HG02588 (cell line): ENCODE results near the gene C19orf85.
A peak's percentile ranks its signal among the peaks of the same experiment; 100 is the strongest.
"Not testable (repeated sequence)": the region's sequence is repeated elsewhere in the genome, so short reads cannot be mapped to it uniquely, and the experiment has no call there.

ENCODE experiments used
- ATAC-seq: cut with Tn5 transposase; IDR thresholded peaks from one replicate; pipeline ENCODE4 v1.9.1; 2021; ENCODE audit warnings: mild to moderate bottlenecking, moderate library complexity; ENCODE audit not compliant: unreplicated experiment

C19orf85 gene

DNA sequence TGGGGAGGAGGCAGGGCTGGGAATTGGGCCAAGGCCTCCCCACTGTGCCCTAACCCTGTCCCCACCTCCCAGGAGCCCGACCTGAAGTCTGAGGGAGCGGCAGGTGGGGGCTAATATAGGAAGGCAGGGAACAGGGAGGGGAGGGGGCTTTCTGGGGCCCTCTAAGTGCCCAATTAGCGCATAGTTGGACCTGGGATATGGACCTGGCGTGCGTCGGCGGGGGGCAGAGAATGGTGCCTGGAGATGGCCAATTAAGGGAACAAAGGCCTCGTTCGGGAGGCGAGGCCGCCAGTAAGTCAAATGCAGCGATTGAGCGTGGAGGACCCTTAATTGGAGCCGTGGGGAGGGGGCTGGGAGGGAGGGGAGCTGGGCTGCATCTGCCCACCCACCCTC, at the start of gene C19orf85:
TSS of gene C19orf85 (minus strand) at position 90 of the 393 bp plus-strand sequence. CDS start 197 bp downstream, outside the sequence.
- no peak for ATAC-seq

DNA sequence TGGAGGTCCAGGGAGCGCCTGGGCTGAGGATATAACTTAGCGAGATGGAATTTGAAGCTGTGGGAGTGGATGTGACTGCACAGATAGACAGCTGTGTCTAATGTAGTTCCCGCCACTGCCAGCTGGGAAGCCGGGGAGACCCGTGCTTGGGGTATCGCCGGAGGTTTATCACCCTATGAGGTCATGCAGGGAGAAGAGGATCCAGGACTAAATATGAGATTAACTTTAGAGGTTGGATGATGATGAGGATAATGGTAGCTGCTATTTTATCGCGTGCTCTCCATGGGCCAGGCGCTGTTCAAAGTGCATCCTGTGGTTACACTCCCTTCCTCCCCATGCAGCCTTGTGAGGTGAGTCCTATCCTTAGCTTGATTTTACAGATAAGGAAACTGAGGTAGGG, 43.6 kb upstream of the C19orf85 start:
- ATAC-seq, result no peak

DNA sequence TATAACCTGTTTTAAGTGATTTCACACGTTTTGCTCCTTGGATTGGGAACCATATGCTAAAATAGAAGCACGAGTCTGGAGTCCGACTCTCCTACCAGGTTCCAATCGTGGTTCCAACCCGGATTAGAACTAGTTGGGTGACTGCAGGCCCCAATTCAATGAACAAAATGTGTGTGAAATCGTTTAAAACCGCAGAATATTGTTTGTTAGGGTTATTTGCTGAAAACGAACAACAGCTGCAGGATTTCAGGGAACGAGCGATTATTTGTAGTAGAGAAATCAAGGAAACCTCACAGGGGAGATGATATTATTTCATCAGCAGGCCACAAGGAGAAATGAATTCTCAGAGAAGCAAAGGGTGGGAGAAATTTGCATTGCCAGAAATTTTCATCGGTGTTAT, 40.4 kb upstream of the C19orf85 start:
- ATAC-seq, result no peak

DNA sequence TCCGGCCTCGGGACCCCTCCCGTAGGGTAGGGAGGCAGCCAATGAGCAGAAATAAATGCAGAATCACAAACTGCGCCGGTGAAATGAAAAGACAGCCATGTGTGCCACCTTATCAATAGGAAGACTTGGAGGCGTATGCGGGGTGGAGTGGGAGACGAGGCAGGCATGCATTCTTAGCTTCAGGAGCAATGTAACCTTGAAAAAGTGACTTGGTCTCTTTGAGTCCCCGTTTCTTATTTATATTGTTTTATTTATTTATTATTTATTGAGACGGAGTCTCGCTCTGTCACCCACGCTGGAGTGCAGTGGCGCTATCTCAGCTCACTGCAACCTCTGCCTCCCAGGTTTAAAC, 39.7 kb upstream of the C19orf85 start:
- ATAC-seq, result no peak

DNA sequence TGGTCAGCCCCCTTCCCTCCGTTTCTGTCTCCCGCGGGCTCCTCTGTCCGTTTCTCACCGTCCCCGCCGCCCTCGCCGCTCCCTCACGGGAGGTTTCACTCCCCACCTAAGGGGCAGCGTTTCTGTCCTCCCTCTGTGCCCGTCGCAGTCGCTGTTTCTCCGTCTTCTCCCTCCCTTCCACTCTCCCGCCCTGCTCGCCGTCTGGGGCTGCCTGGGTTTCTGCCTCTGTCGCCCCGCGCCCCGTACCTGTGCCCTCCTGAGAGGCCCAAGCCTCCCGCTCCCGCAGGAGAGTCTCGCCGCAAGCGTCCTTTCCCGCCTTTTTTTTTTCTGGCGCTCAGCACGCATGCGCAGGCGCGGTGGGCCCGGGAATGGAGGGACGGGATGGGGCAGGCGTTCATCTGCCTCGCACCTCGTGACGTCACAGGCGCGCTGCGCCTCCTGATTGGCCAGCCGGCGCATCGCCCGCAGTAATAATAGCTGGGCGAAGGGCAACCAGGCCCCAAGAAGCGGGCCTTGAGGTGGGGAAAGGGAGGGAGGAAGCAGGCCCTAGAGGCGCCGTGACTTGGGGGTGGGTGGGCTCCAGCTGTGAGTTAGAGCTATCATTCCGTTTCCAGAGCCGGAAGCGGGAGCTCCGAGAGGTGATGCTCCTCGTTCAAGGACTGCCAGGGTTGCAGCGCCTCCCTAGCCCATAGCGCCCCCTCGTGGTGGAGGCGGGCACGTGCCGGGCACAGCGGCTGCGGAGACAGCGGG, 39.1 kb upstream of the C19orf85 start:
- ATAC-seq, result peak; percentile 87

DNA sequence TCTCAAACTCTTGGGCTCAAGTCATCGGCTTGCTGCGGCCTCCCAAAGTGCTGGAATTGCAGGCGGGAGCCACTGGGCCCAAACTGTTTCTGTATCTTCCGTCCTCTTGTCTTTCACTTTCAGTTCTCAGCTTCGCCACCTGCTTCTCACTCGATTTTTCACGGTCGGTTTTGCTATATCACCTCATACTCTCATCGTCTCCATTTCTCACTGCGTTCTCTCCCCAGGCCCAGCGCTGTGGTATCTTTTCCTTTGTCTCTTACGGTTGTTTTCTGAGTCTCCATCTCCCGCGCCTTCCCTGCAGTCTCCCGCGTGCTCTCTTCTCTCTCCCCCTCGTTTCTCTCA, 38.6 kb upstream of the C19orf85 start:
- ATAC-seq, result no peak

DNA sequence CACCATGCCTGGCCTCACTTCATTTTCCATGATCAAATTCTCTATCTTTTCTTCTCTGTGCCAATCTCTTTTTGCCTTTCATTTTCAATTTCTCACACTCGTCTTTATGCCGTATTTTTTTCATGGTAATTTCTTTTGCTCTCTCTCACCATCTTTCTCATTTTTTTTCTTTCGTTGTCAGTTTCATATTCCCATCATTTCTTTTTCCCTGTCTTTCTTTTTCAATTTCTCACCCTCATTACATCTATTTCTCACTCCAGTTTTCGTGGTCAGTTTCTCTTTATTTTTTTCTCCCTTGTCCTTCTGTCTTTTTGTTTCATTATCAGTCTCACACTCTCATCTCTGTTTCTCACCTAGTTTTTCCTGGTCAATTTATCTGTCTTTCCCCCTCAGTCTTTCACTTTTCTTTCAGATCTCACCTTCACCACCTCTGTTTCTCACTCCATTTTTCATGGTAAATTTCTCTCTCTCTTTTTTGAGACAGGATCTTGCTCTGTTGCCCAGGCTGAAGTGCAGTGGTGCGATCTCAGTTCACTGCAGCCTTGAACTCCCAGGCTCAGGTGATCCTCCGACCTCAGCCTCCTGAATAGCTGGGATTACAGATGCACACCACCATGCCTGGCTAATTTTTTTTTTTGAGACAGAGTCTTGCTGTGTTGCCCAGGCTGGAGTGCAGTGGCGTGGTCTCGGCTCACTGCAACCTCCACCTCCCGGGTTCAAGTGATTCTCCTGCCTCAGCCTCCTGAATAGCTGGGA, 37.8 kb upstream of the C19orf85 start:
- no peak for ATAC-seq

DNA sequence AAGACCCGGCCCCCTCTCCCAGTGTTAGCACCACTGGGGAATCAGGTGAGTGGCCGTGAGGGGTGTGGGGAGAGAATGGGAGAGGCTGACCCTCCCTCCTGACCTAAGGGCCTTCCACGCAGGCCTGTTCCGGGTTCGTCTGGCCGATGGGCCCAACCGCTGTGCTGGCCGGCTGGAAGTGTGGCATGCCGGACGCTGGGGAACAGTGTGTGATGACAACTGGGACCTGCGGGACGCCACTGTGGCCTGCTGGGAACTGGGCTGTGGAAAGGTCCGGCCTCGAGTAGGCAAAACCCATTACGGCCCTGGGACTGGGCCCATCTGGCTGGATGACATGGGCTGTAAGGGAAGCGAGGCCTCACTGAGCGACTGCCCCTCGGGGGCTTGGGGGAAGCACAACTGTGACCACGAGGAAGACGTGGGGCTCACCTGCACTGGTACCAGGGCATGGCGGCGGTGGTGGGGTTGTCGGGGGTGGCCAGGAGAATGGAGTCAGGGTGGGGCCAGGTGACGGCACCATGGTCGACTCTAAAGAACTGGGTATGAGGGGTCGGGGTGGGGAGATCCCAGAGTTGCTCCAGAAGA, 35.9 kb upstream of the C19orf85 start:
- no peak for ATAC-seq

DNA sequence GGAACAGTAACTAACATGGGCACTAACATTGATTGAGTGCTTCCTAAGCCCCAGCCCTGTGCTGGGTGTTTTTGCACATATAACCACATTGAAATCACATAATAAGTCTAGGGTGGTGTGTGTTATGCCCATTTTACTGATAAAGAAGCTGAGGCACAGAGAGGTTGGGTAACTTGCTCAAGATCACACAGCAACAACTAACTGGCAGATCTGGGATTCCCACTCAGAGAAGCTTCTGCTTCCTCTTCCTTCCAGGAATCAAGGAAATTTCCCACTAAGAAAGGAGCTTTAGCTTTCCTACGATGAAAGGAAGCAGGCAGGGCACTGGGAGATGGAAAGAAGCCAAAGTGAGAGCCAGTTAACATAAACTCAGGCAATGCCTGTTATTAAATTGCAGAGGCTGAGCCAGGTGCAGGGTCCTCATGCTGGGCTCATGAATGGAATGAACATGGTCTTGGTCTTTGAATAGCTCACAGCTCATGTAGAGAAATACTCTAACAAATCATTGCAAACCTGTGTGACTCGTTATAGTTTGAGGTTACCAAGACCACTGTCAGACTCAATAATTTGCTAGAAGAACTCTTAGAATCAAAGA, 33.8 kb upstream of the C19orf85 start:
- no peak for ATAC-seq

DNA sequence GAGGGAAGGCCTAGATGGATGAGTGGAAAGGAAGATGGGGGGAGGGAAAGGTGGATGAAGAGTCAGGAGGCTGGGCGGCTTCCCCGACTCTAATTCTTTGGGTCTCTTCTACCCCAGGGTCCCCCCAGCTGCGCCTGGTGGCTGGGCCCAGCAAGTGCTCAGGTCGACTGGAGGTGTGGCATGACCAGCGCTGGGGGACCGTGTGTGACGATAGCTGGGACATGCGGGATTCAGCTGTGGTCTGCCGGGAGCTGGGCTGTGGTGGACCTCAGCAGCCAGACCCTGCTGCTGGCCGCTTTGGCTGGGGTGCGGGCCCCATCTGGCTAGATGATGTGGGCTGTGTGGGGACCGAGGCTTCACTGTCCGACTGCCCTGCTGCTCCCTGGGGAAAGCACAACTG, 33.2 kb upstream of the C19orf85 start:
- no peak for ATAC-seq

DNA sequence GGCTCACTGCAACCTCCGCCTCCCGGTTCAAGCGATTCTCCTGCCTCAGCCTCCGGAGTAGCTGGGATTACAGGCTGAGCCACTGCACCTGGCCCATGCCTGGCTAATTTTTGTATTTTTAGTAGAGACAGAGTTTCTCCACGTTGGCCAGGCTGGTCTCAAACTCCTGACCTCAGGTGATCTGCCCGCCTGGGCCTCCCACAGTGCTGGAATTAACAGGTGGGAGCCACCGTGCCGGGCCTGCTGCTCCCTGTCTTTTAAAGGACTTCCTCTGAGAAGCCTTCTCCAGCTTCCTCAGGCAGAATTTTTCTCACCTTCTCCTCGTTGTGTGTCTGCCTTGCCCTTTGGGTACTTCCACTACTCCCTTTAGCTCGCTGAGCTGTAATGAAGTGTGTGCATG, 32.3 kb upstream of the C19orf85 start:
- ATAC-seq, result not testable (repeated sequence)

DNA sequence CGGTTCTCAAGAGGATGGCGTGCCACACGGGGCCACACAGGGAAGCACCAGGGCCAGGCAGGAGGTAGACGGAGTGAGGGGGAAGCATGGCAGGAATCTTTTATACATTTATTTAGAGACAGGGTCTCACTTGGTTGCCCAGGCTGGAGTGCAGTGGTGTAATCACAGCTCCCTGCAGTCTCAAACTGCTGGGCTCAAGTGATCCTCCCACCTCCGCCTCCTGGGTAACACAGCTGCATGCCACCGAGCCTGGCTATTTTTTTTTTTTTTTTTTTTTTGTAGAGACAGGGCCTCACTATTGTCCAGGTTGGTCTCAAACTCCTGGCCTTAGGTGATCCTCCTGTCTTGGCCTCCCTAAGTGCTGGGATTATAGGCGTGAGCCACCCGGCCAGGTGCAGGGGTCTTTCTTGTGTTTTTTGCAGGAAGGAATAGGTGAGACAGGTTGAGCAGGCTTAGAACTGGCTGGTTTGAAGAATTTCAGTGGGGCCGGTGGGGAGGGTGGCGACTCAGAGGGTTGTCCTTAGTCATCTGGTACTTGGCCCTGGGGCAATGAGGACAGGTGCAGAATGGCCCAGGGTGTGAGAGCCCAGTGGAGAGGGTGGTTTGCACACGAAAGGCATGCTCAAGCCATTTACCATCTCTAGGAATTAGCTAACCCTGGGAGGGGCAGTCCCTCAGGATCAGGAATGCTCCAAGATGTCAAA, 31.2 kb upstream of the C19orf85 start:
- ATAC-seq, result no peak

DNA sequence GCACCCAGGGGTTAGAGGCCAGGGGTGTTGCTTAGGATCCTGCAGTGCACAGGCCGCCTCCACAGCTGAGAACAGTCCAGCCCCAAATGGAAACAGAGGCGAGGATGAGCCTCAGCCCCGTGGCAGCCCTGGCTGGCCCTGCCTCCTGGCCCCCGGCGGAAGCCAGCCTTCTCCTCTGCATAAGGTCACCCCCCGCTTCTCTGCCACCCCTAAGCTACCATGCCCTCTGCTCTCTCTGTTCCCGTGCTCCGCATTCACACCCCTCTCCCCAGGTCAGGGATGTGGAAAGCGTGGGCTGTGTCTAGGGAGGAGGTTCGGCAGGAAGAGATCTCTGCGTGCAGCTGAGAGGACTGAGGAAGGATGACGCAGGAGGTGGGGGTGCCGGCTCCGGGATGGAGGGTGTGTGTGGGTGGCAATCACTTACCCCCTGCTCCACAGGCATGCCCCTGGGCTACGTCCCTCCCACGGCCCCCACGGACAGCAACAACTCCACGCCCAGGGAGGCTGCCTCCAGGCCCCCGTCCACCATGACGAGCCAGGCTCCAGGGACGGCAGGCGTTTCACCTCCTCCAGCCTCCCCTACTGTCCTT, 29.7 kb upstream of the C19orf85 start:
- ATAC-seq, result no peak

DNA sequence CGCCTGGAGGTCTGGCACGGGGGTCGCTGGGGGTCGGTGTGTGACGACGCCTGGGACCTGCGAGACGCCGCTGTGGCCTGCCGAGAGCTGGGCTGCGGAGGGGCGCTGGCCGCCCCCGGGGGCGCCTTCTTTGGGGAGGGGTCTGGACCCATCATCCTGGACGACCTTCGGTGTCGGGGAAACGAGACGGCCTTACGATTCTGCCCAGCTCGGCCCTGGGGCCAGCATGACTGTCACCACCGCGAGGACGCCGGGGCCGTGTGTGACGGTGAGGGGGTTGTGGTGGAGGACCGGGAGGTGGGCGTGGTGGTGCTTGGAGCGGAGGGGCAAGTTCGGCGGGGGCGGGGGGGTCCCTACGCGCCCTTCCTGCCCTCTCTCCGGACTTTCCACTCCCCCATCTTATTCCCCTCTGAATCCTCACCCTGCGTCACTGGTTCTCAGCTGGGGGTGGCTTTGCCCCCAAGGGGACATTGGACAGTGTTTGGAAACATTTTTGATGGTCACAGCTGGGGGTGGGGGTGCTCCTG, 29.2 kb upstream of the C19orf85 start:
- ATAC-seq, result no peak

DNA sequence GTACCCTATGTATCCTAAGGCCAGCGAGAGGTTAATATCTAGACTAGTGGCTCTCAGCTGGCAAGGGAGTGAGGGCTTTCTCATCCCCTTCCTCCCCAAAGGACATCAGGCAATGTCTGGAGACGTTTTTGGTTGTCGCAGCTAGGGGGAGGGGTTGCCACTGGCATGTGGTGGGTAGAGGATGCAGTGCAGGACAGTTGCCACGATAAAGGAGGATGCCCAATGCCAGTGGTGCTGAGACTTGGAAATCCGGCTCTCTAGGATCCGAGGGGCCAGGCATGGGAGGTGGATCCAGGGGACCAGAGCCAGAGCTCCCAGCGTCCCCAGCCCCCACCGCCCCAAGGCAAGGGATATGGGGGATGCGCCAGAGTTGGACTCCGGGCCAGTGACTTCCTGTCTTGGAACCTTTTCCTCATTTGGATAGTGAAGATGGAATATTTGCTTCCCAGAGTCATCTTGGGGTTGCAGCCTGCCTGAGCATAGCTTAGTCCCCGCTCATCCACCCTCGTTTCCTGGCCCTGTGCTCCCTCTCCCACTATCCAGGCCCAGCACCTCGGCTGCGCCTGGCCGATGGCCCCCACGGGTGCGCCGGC, 28.6 kb upstream of the C19orf85 start:
- no peak for ATAC-seq

DNA sequence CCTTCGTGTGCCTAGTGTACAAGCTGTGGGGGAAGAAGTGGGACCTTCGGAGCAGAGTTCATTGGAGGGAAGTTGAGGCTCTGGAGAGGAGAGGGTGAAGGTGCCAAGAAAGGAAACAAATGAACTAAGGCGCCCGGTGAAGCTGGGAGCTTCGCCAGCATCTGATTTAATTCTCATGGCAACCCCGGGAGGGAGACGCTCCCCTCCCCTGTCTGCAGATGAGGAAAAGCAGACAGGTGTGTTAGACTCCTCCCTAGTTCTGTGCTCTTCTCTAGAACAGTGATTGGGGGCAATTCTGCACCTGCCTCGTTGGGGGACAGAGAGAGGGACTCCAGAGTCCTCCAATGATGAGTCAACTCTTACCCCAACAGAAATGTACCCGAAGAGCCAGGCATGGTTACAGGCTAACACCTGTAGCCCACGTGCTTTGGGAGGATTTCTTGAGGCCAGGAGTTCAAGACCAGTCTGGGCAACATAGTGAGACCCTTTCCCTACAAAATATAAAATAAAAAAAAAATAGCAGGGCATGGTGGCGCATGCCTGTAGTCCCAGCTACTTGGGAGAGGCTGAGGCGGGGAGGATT, 27.9 kb upstream of the C19orf85 start:
- ATAC-seq, result no peak

DNA sequence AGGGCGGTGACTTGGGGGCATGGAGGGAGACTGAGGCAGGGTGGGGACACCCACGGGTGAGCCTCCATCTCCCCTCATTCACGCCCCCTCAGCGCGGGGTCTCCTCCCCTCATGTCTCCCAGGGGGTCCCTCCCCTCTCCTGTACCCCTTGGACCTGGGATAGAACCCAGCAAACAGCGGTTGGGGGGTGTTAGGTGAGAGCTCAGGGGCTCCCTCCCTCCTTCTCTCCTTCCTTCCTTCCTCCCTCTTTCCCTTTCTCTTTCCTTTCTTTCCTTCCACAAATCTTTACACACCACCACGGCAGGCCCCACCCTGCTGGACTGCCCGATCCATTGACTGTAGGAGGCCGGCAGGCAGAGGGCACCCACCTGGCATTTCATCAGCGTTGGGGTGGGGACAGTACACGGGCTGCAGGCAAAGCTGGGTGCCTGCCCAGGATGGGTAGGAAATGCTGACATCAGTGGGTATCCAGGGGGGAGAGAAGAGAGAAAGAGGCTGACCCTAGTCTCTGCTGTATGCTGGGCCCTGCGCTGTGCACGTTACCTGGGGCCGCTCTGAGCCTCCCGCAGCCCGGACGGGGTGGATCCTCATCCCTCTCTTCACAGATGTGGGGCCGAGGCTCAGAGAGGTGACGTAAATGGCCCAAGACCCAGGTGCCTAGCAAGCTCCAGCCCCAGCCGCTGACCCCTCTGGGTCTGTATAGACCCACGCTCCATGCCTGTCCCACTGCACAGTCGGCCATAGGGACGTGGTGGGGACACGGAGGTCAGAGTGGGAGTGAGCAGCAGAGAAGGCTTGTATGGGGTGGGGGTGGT, 27.2 kb upstream of the C19orf85 start:
- no peak for ATAC-seq

DNA sequence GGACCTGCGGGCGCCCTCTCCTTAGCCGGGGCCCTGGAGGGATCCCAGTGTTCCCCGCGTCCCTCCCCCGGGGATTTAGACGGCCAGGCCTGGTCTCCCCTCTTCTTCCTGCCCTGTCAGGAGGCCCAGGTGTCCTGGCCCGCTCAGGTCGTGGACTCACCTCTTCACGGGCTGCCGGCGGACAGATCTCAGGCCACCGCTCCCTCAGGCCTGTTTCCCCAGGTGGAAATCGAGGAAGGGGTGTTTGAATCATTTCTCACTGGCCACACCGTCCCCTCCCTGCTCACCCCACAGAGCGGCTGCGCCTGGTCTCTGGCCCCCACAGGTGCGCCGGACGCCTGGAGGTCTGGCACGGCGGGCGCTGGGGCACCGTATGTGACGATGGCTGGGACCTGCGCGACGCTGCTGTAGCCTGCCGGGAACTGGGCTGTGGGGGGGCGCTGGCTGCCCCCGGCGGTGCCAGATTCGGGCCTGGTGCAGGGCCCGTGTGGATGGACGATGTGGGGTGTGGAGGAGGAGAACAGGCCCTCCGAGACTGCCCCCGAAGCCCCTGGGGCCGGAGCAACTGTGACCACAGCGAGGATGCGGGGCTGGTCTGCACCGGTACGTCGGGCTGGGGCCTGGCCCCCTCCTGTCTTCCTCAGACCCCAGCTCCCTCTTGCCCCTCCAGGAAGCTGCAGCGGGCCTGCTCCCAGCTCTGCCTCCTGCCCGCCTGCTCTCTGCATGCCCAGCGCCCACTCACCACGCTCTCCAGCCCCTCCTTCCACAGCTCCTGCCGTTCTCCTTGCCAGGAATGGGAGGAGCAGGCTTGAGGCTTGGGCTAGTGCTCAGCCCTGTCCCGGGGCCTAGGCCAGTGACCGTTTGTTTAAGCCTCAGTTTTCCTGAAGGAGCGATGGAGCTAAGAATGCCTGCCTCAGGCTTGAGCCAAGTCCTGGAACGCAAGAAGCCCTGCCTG, 26.2 kb upstream of the C19orf85 start:
- ATAC-seq, result no peak
